Panc1 (cell line): Measurements from ENCODE around the gene KLF12. TPM values are rescaled to one million over a fixed set of nuclear protein-coding genes. Genes with fewer than 3 reads are reported as not detected.

Experiments
- ATAC-seq: fragments of 200-7000 bp; cut with Tn5 transposase; 2 replicates; pipeline ENCODE4 v1.9.1; 2020; ENCODE audit warnings: mild to moderate bottlenecking, moderate library complexity
- BruUV-seq: library from RNA; stranded (reverse); fragments of 400-500 nt; replicated peaks from 2 replicates; lab custom pipeline; 2021; lab: Mats Ljungman, UMichigan
- CTCF ChIA-PET: fragments of 300-600 bp; sonication (Branson Sonifier 250); formaldehyde crosslinking; loops from one replicate; lab custom pipeline; 2022; ENCODE audit warnings: antibody characterized with exemption; lab: Charles Lee
- POLR2A ChIA-PET: fragments of 300-600 bp; sonication (Branson Sonifier 250); formaldehyde crosslinking; loops from one replicate; lab custom pipeline; 2022; ENCODE audit warnings: antibody characterized with exemption; lab: Charles Lee
- DNase-seq: peaks from one replicate; pipeline ENCODE4 v3.0.0-alpha.2; 2010; ENCODE audit warnings: low read depth, low spot score
- H3K27ac ChIP-seq: 2 replicates; pipeline ENCODE4 v1.5.1; 2011; ENCODE audit warnings: mild to moderate bottlenecking, low read length, inconsistent platforms
- H3K27me3 ChIP-seq: fragments of 200-500 bp; sonication (Bioruptor generic); 2 replicates; pipeline ENCODE4 v1.6.0; 2014; ENCODE audit warnings: low read length, inconsistent platforms; ENCODE audit not compliant: control insufficient read depth, insufficient read depth
- H3K36me3 ChIP-seq: fragments of 200-500 bp; sonication (Bioruptor generic); 2 replicates; pipeline ENCODE4 v1.5.1; 2014; ENCODE audit warnings: inconsistent platforms, mild to moderate bottlenecking, low read length, moderate library complexity; ENCODE audit not compliant: control insufficient read depth, insufficient read depth
- H3K4me1 ChIP-seq: 2 replicates; pipeline ENCODE4 v1.5.1; 2011; ENCODE audit warnings: inconsistent platforms, mild to moderate bottlenecking, low read length, moderate library complexity; ENCODE audit not compliant: control insufficient read depth, insufficient read depth
- H3K4me3 ChIP-seq, 2 experiments: 2 replicates each; pipeline ENCODE4 v1.5.1; 2011 to 2012; ENCODE audit warnings: low read depth in 2 of 2, low read length in 2 of 2, mild to moderate bottlenecking in 2 of 2, inconsistent platforms in 1 of 2, moderate library complexity in 1 of 2
- H3K9me3 ChIP-seq: fragments of 200-500 bp; sonication (Bioruptor generic); 2 replicates; pipeline ENCODE4 v1.5.1; 2014; ENCODE audit warnings: low read depth, mild to moderate bottlenecking, inconsistent platforms, low read length, moderate library complexity; ENCODE audit not compliant: control insufficient read depth, insufficient read depth
- CTCF ChIP-seq: fragments of 450-650 bp; IDR thresholded peaks from 2 replicates; pipeline ENCODE4 v1.5.1; 2017; ENCODE audit warnings: mild to moderate bottlenecking
- POLR2AphosphoS5 ChIP-seq: IDR thresholded peaks from 2 replicates; pipeline ENCODE4 v1.6.1; 2012; ENCODE audit warnings: mild to moderate bottlenecking, low read depth, low read length, moderate library complexity
- REST ChIP-seq, 2 experiments: IDR thresholded peaks; 2 replicates each; pipeline ENCODE4 v1.6.1; 2011 to 2012; ENCODE audit warnings: low read depth in 2 of 2, control low read depth in 1 of 2, low read length in 1 of 2, mild to moderate bottlenecking in 1 of 2, moderate library complexity in 1 of 2; ENCODE audit not compliant: insufficient read depth in 1 of 2
- SIN3A ChIP-seq: IDR thresholded peaks from 2 replicates; pipeline ENCODE4 v1.6.1; 2012; ENCODE audit warnings: low read depth, mild to moderate bottlenecking, low read length, moderate library complexity, borderline replicate concordance; ENCODE audit not compliant: insufficient read depth
- TCF7L2 ChIP-seq: IDR thresholded peaks from 2 replicates; pipeline ENCODE4 v1.6.1; 2011; ENCODE audit warnings: mild to moderate bottlenecking, low read depth, low read length, inconsistent platforms
- in situ Hi-C: cut with HindIII; loops from 2 replicates; pipeline ENCODE4 v1.10.0; 2016; ENCODE audit warnings: low sequenced_read_pairs, low pct_unique_long_range_greater_than_20kb
- intact Hi-C: fragments of 100-400 bp; cut with micrococcal nuclease; formaldehyde crosslinking; loops from one replicate; pipeline ENCODE4 v1.10.0; 2022; ENCODE audit not compliant: unreplicated experiment
- total RNA-seq: library from RNA; stranded (reverse); gene quantifications from one replicate; pipeline ENCODE4 v1.2.1, GENCODE V29; 2021; ENCODE audit not compliant: unreplicated experiment

KLF12 gene
- total RNA-seq, 1 experiment from 2014 or later = 4.2 TPM

- CTCF ChIA-PET = no interaction called here
Observed at GRCh38 chr13:74103970-74104555, 30.1 kb downstream of the KLF12 start.

GRCh38 chr13:74103196-74103595, 31.0 kb downstream of the KLF12 start:
- no TSS peak for BruUV-seq
- Histone ChIP-seq H3K27me3 (no peaks in the 10 kb centered on the region), H3K27ac (no peak overlapping the region), H3K36me3 (no peaks in the 10 kb centered on the region), H3K4me1 (no peaks in the 10 kb centered on the region), H3K9me3 (no peaks in the 10 kb centered on the region), H3K4me3 (no peak overlapping the region)
- intact Hi-C loops (no loop called here), in situ Hi-C loops (no loop called here)
- POLR2A ChIA-PET = no interaction called here
- ATAC-seq = no peak
- no peak for DNase-seq
- TF ChIP-seq POLR2AphosphoS5 (no peak), REST (IDR thresholded peaks at IDR 0.05; ENCODE audit: insufficient read depth in 1 of 2, low read depth in 2 of 2, low read length in 1 of 2) (no peak), TCF7L2 (no peak), SIN3A (no peak), CTCF (no peak)
- CTCF ChIA-PET = no interaction called here

More at GRCh38 chr13:74103970-74104555, 30.1 kb downstream of the KLF12 start:
- Histone ChIP-seq H3K9me3 (no peaks in the 10 kb centered on the region), H3K27me3 (no peaks in the 10 kb centered on the region), H3K36me3 (no peaks in the 10 kb centered on the region), H3K4me3 (no peak overlapping the region), H3K4me1 (no peaks in the 10 kb centered on the region), H3K27ac (no peak overlapping the region)
- BruUV-seq = no TSS peak
- TF ChIP-seq CTCF (no peak), POLR2AphosphoS5 (no peak), REST (IDR thresholded peaks at IDR 0.05; ENCODE audit: insufficient read depth in 1 of 2, low read depth in 2 of 2, low read length in 1 of 2) (no peak), SIN3A (no peak), TCF7L2 (no peak)
- ATAC-seq = no peak
- DNase-seq = no peak
- POLR2A ChIA-PET = no interaction called here
- in situ Hi-C loops (no loop called here), intact Hi-C loops (no loop called here)
